ENCODE results near the gene ZNF93.
"Not testable (repeated sequence)": the region's sequence is repeated elsewhere in the genome, so short reads cannot be mapped to it uniquely, and the experiment has no call there.

ZNF93 gene

DNA sequence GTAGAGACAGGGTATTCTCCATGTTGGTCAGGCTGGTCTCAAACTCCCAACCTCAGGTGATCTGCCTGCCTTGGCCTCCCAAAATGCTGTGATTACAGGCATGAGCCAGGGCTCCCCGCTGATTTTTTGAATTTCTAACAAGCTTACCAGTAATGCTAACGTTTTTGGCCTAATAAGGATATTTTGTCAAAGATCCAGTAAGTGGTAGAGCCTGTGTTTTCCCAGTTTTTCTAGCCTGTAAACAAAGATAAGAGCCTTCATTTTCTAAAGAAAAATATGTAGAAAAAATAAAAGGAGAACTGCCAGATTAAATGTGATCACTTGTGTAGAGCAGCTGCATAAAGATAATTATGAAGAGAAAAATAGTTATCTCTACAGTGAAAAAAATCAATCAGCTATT is 37.7 kb downstream of the ZNF93 start:
- no peak for DNase-seq

DNA sequence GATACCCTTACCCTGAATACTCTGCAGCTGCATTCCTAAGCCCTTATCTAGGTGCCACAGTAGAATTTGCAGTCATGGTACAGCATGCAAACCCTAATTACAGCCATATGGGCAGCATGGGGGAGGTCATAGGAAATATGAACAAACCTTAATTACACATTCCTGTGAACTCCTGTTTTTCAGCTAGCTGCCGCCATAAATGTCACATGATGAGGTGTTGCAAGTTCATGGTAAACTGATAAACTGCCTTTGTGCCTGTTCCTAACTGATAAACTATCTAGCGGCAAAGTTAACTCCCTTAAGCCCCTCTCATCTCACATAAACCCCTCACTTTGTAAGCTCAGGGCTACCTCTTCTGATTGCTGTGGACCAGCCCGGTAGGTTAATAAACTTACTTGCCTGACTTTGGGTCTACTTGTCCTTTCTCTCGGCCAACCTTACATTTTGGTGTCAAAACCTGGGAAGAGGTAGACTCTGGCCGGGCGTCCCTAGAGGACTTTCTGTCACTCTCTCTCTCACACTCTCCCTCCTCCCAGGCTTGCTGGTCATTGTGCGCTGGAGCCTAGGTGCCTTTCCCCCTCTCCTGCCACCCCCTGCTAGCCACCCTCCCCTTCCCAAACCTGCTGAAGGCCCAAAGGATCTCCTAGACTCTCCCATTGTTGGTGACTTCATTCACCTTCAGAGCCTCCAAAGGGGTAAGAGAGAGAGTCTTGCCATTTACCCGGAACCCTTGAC is 43.3 kb downstream of the ZNF93 start:
- DNase-seq: no peak

DNA sequence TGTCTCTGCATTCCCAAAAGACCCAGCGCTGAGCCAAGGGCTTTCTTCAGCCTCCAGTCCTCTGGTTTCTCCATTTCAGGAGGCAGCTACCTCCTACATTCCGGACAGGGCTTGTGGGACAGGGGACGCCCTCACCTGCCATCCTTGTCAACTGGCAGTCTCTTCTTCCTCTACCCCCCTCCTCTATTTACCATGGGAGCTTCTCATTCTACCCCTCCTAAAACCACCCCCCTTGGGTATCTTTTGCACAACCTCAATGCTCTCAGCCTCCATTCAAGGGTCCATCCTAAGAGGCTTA is 43.8 kb downstream of the ZNF93 start:
- no peak for DNase-seq

DNA sequence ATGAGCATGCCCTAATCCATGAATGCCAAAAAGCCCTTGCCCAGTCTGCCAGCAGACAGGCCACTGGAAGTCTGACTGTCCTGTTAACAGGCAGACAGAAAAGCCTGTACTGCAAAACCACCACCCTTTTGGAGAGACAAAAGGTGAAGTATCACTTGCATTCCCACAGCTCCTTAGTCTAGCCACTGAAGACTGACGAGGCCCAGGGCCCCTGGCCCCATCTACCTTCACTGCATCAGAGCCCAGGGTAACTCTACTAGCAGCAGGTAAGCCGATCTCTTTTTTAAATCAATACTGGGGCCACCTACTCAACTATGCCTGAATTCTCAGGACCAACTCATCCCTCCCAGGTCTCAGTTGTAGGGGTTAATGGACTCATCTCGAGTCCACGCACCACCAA is 45.5 kb downstream of the ZNF93 start:
- no peak for DNase-seq

DNA sequence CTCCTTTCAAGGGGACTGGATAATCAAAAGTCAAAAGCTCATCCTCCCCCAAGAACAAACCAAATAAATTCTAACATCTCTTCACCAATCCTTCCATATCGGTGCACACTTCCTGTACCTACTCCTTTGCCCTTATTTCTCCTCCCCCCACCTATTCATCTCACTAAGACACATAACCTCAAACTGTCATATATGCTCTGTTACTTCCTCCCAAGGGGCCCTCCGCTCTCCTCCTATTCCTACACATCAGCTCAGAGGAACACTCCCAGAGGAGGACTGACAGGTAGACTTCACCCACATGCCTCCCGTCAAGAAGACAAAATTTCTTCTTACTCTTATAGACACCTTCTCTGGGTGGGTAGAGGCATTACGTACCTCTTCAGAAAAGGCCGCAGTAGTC is 48.1 kb downstream of the ZNF93 start:
- DNase-seq: no peak

DNA sequence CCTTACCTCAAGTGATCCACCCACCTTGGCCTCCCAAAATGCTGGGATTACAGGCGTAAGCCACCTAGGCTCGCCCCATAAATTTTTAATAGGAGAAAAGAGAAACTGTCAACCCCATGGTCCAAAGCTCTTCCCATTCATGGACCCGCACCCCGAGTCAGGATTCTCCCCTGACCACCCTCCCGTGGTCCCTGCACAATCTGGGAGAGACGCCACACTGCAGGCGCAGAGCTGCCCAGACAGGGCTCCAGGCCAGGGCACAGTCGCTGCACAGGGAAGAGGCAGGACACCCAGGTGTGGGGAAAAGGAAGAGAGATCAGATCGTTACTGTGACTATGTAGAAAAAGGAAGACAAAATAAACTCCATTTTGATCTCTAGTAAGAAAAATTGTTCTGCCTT is 54.5 kb downstream of the ZNF93 start:
- no peak for DNase-seq

DNA sequence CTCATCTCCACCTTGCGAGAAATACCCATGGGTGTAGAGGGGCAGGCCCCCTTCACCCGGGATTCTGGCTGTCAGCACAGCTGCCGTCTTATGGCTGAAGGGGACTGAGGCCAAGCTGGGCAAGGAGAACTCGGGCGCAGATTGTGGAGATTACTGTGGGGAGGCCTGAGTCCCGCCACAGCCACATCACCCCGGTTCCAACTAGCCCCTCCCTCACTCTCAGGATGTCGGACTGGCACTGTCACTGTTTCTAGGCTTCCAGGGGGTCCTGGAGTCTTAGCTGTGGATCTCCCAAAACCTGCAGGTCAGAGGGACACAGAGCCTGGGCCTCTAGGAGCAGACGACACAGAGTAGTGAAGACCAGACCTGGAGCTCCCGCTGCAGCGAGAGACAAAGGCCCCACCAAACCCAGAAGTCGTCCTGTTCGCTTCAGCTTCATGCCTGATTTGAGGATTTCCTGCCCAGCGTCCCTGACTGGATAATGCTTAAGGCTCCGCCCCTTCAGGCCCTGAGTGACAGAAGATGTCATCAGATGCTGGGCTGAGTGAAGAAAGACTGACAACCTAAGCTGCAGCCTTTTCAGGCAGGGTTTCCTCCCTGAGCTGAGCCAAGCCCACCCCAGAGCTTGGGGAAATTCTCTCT is 55.8 kb downstream of the ZNF93 start:
- no peak for DNase-seq

DNA sequence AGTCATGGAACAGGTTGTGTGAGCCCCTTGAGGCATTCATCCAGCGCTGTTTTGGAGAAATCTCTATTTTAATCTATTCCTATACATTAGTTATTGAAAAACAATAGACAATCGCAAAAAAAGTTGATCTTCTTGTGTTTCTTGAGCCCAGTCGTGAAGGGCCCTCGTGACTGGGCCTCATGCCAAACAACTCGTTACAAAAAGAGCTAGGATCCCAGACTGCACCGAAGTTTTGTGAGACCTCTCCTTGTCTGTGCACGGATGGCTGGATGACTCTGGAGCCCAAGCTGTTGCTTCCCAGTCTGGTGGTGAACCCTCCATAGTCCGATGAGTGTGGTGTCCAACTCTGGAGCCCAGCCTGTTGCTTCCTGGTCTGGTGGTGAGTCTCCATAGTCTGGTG is 57.0 kb downstream of the ZNF93 start:
- not testable (repeated sequence) for DNase-seq

DNA sequence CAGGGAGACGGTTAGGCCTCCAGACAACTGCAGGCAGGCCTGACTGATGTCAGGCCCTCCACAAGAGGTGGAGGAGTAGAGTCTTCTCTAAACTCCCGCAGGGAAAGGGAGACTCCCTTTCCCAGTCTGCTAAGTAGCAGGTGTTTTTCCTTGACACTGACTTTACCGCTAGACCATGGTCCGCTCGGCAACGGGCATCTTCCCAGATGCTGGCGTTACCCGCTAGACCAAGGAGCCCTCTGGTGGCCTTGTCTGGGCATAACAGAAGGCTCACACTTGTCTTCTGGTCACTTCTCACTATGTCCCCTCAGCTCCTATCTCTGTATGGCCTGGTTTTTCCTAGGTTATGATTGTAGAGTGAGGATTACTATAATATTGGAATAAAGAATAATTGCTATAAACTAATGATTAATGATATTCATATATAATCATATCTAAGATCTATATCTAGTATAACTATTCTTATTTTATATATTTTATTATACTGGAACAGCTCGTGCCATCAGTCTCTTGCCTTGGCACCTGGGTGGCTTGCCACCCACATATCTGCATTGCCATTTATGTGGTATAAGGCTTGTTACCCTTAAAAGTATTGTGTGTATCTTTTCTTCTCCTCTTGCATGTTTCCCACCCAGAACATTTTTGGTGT is 58.5 kb downstream of the ZNF93 start:
- peak; percentile 62 to 64 for DNase-seq

DNA sequence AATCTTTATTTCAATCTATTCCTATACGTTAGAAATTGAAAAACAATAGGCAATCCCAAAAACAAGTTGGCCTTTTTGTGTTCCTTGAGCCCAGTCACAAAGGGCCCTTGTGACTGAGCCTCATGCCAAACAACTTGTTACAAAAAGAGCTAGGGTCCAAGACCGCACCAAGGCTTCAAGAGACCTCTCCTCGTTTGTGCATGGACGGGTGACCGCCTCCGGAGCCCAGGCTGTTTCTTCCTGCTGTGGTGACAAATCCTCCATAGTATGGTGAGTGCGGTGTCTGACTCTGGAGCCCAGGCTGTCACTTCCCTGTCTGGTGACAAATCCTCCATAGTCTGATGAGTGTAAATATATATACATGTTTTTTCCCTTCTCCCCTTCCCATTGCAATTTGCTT is 63.7 kb downstream of the ZNF93 start:
- no peak for DNase-seq

DNA sequence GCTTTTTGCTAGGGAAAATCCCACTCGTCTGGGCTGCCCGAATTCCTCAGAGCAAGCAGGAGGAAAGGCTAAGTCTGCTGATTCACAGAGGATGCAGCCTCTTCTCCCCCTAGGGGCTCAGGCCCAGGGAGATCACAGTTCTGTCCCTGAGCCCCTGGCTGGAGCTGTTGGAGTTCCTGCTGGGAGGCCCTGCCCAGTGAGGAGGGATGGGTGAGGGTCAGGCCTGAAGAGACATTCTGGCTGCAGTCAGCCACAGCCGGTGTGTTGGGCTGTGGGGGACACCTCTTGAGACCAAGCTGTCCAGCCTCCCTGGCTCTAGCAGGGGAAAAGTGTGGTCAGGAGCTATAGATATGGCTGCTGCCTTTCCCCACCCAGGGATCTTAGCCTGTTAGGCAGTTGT is 65.4 kb downstream of the ZNF93 start:
- not testable (repeated sequence) for DNase-seq

DNA sequence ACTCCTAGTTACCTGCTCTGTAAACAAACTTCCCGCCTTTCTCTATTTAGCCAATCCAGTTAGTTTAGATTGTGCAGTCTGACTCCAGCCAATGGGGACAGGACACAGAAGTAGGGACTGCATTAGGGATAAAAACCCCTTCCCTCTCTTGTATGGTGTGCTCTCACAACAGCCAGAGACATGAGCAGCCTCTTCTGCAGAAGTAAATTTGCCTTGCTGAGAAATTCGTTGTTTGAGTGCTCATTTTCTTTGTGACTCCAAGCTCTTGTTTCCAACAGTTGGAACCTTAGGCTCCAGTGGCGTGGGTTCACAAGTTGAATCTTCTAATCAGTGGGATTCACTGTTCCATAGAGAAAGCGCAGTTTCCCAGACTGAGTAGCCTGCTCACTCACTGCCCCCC is 66.1 kb downstream of the ZNF93 start:
- no peak for DNase-seq
